HepG2 (cell line): Measurements from ENCODE around the gene KRCC1. TPM values are rescaled to one million over a fixed set of nuclear protein-coding genes. Genes with fewer than 3 reads are reported as not detected.

ENCODE experiments used
- DPF2 ChIP-seq: sonication (generic); formaldehyde crosslinking; IDR thresholded peaks from 2 replicates; pipeline ENCODE4 v1.4.0; 2020; ENCODE audit warnings: mild to moderate bottlenecking, low read depth, missing genetic modification reagents, borderline replicate concordance
- EZH2 ChIP-seq: conservative IDR thresholded peaks from 2 replicates; pipeline ENCODE4 v1.6.1; 2012; ENCODE audit warnings: mild to moderate bottlenecking, low read depth, low read length, moderate library complexity
- FLYWCH1 ChIP-seq: sonication (generic); formaldehyde crosslinking; IDR thresholded peaks from 2 replicates; pipeline ENCODE4 v1.8.1; 2023; ENCODE audit warnings: mild to moderate bottlenecking, missing genetic modification reagents
- HES4 ChIP-seq: sonication (generic); formaldehyde crosslinking; IDR thresholded peaks from 2 replicates; pipeline ENCODE4 v1.9.0; 2021; ENCODE audit warnings: mild to moderate bottlenecking, missing genetic modification reagents, borderline replicate concordance
- KLF9 ChIP-seq: IDR thresholded peaks from 2 replicates; pipeline ENCODE4 v1.6.1; 2016; ENCODE audit warnings: low read depth
- NFIB ChIP-seq: sonication (generic); formaldehyde crosslinking; IDR thresholded peaks from 2 replicates; pipeline ENCODE4 v1.9.0; 2021; ENCODE audit warnings: missing genetic modification reagents, mild to moderate bottlenecking, borderline replicate concordance
- RFX3 ChIP-seq: IDR thresholded peaks from 2 replicates; pipeline ENCODE4 v1.6.1; 2016; ENCODE audit warnings: missing biosample characterization, missing genetic modification reagents
- TBP ChIP-seq: sonication (generic); formaldehyde crosslinking; IDR thresholded peaks from 2 replicates; pipeline ENCODE4 v1.5.0; 2020; ENCODE audit warnings: missing genetic modification reagents
- TEAD3 ChIP-seq: optimal IDR thresholded peaks from 2 replicates; pipeline ENCODE3; 2016; ENCODE audit warnings: borderline replicate concordance
- TERF1 ChIP-seq: sonication (generic); formaldehyde crosslinking; IDR thresholded peaks from 2 replicates; pipeline ENCODE4 v1.8.0; 2022; ENCODE audit warnings: mild to moderate bottlenecking, missing genetic modification reagents, moderate library complexity
- ZBTB34 ChIP-seq: sonication (generic); formaldehyde crosslinking; IDR thresholded peaks from 2 replicates; pipeline ENCODE4 v1.8.0; 2022; ENCODE audit warnings: mild to moderate bottlenecking, missing genetic modification reagents
- ZFX ChIP-seq: sonication (generic); formaldehyde crosslinking; IDR thresholded peaks from 2 replicates; pipeline ENCODE4 v1.4.0; 2020; ENCODE audit warnings: mild to moderate bottlenecking, low read depth, missing genetic modification reagents, moderate library complexity
- ZNF720 ChIP-seq: sonication (generic); formaldehyde crosslinking; IDR thresholded peaks from 2 replicates; pipeline ENCODE4 v1.4.0; 2020; ENCODE audit warnings: missing genetic modification reagents
- ZNF773 ChIP-seq: sonication (generic); formaldehyde crosslinking; IDR thresholded peaks from 2 replicates; pipeline ENCODE4 v1.4.0; 2020; ENCODE audit warnings: missing genetic modification reagents, borderline replicate concordance
- ZSCAN31 ChIP-seq: sonication (generic); formaldehyde crosslinking; IDR thresholded peaks from 2 replicates; pipeline ENCODE4 v1.5.0; 2020; ENCODE audit warnings: low read depth, mild to moderate bottlenecking, missing genetic modification reagents
- polyA plus RNA-seq, 8 experiments: library from polyadenylated mRNA; depleted of rRNA in 3 of 8; stranded (reverse) in 7 of 8; unstranded in 1 of 8; fragments of >200 nt; fragmentation: Illumina TruSeq in 4 of 8; extraction: Trizol in 4 of 8; gene quantifications; 2 replicates each; pipeline versions ENCODE4 v1.2.1 to v1.2.3, GENCODE V29; 2011 to 2016; ENCODE audit warnings: low read depth in 4 of 8, missing spikeins in 1 of 8, mixed read lengths in 1 of 8; ENCODE audit not compliant: insufficient read depth in 1 of 8
- total RNA-seq, 5 experiments: library from RNA; depleted of rRNA; stranded (reverse); fragments of >200 nt; fragmentation: Illumina TruSeq; extraction: Trizol; gene quantifications; 2 replicates each; pipeline ENCODE4 v1.2.3, GENCODE V29; 2016; ENCODE audit warnings: low read depth in 1 of 5
- TF ChIP-seq, protein P1 (sequence below): sonication (generic); formaldehyde crosslinking; IDR thresholded peaks from 2 replicates; pipeline ENCODE4 v1.5.0; 2020; ENCODE audit warnings: missing genetic modification reagents
- TF ChIP-seq, protein P2 (sequence below): sonication (generic); formaldehyde crosslinking; IDR thresholded peaks from 2 replicates; pipeline ENCODE4 v1.5.1; 2020; ENCODE audit warnings: missing genetic modification reagents, mild to moderate bottlenecking, borderline replicate concordance
- TF ChIP-seq, protein P3 (sequence below): sonication (generic); formaldehyde crosslinking; IDR thresholded peaks from 2 replicates; pipeline ENCODE4 v1.5.0; 2020; ENCODE audit warnings: missing genetic modification reagents, mild to moderate bottlenecking, borderline replicate concordance
- TF ChIP-seq, protein P4 (sequence below): sonication (generic); formaldehyde crosslinking; conservative IDR thresholded peaks from 2 replicates; pipeline ENCODE4 v1.4.0; 2020; ENCODE audit warnings: missing genetic modification reagents

Gene KRCC1
- total and polyA plus RNA-seq, 2 of the 13 experiments (the other 11 are each of a cell fraction or from before 2014, with no cell fraction given): 6.5 to 7.7 TPM

DNA sequence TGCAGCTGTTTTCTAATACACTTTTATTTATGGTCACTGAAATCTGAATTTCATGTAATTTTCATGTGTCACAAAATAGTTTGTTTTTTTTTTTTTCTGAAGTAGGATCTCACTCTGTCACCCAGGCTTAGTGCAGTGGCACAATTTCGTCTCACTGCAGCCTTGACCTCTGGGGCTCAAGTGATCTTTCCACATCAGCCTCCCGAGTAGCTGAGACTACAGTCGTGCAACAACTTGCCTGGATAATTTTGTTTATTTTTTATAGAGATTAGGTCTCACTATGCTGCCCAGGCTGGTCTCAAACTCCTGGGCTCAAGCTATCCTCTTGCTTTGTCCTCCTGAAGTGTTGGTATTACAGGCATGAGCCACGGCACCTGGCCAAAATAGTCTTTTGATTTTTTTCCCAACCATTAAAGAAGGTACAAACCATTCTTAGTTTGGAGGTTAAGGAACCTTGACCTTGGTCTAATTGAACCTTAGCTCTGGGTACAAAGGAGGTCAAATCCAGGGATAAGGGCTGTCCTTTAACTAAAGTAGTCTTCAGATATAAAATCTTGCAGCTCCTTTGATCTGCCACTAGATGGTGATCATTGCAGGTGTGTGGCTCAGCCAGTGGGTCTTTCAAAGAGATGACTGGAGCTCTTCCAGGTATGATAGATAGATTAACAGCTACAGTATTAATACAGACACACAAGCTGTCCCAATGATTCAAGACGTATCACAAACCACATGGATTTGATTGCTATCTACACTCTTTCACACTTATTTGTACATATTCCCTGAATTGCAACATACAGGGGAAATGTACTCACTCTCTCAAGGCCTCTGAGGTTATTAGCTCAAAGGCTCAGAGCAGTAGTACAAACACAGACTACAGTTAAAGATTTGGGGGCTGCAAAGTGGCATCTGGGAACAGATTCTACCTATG lies 4.7 kb upstream of the KRCC1 start (continued):
- TF ChIP-seq FLYWCH1 (CRISPR knock-in tag) (no peak), ZNF773 (CRISPR knock-in tag) (no peak), TERF1 (CRISPR knock-in tag) (no peak), RFX3 (CRISPR knock-in tag) (no peak), TBP (CRISPR knock-in tag) (no peak), ZSCAN31 (CRISPR knock-in tag) (no peak), ZBTB34 (no peak), ZNF720 (no peak), ZFX (CRISPR knock-in tag) (no peak), DPF2 (CRISPR knock-in tag) (no peak), NFIB (CRISPR knock-in tag) (no peak), EZH2 (no peak), TEAD3 (CRISPR knock-in tag) (no peak), KLF9 (CRISPR knock-in tag) (no peak), HES4 (CRISPR knock-in tag) (no peak)
- TF ChIP-seq, protein P1, sequence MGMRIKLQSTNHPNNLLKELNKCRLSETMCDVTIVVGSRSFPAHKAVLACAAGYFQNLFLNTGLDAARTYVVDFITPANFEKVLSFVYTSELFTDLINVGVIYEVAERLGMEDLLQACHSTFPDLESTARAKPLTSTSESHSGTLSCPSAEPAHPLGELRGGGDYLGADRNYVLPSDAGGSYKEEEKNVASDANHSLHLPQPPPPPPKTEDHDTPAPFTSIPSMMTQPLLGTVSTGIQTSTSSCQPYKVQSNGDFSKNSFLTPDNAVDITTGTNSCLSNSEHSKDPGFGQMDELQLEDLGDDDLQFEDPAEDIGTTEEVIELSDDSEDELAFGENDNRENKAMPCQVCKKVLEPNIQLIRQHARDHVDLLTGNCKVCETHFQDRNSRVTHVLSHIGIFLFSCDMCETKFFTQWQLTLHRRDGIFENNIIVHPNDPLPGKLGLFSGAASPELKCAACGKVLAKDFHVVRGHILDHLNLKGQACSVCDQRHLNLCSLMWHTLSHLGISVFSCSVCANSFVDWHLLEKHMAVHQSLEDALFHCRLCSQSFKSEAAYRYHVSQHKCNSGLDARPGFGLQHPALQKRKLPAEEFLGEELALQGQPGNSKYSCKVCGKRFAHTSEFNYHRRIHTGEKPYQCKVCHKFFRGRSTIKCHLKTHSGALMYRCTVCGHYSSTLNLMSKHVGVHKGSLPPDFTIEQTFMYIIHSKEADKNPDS (CRISPR knock-in tag): no peak
- TF ChIP-seq, protein P2, sequence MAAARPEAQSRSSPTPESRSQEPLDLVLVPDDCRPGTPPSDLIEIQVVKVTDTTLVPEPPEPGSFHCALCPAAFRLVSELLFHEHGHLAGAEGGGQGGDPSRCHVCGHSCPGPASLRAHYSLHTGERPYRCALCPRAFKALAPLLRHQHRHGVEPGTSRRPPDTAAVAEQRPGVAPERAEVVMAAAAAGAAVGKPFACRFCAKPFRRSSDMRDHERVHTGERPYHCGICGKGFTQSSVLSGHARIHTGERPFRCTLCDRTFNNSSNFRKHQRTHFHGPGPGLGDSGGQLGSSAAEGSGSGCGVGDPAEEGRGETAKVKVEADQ: no peak
- TF ChIP-seq, protein P3, sequence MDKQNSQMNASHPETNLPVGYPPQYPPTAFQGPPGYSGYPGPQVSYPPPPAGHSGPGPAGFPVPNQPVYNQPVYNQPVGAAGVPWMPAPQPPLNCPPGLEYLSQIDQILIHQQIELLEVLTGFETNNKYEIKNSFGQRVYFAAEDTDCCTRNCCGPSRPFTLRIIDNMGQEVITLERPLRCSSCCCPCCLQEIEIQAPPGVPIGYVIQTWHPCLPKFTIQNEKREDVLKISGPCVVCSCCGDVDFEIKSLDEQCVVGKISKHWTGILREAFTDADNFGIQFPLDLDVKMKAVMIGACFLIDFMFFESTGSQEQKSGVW: no peak; the same call in 1 of the 2 replicates
- TF ChIP-seq, protein P4, sequence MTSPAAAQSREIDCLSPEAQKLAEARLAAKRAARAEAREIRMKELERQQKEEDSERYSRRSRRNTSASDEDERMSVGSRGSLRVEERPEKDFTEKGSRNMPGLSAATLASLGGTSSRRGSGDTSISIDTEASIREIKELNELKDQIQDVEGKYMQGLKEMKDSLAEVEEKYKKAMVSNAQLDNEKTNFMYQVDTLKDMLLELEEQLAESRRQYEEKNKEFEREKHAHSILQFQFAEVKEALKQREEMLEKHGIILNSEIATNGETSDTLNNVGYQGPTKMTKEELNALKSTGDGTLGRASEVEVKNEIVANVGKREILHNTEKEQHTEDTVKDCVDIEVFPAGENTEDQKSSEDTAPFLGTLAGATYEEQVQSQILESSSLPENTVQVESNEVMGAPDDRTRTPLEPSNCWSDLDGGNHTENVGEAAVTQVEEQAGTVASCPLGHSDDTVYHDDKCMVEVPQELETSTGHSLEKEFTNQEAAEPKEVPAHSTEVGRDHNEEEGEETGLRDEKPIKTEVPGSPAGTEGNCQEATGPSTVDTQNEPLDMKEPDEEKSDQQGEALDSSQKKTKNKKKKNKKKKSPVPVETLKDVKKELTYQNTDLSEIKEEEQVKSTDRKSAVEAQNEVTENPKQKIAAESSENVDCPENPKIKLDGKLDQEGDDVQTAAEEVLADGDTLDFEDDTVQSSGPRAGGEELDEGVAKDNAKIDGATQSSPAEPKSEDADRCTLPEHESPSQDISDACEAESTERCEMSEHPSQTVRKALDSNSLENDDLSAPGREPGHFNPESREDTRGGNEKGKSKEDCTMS (CRISPR knock-in tag): no peak
